GM19238 (cell line): ENCODE measurements around the gene SNX27.
A peak's percentile ranks its signal among the peaks of the same experiment; 100 is the strongest.
"Not testable (repeated sequence)": the region's sequence is repeated elsewhere in the genome, so short reads cannot be mapped to it uniquely, and the experiment has no call there.

ENCODE experiments used
- DNase-seq: peaks from one replicate; pipeline ENCODE4 v3.0.0; 2011; ENCODE audit warnings: low spot score; ENCODE audit not compliant: insufficient read length

Gene SNX27

GRCh38 chr1:151602550-151602949 lies 9.3 kb upstream of the SNX27 start:
- DNase-seq: not testable (repeated sequence)

- DNase-seq: no peak
These were observed 7.6 kb upstream of the SNX27 start for GRCh38 chr1:151604291-151604690.

- no peak for DNase-seq
These were observed 5.5 kb upstream of the SNX27 start for GRCh38 chr1:151606384-151606783.

- DNase-seq: no peak
These were observed 5.0 kb upstream of the SNX27 start for GRCh38 chr1:151606857-151607256.

DNA sequence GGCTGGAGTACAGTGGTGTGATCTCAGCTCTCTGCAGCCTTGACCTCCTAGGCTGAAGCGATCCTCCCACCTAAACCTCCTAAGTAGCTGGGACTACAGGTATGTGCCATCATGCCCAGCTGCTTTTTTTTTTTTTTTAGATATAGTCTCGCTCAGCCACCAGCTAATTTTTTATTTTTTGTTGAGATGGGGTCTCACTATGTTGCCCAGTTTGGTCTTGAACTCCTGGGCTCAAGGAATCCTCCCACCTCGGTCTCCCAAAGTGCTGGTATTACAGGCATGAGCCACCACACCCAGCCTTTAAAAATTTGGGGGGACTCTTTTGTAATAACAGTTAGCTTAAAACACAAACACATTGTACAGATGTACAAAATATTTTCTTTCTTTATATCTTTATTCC lies 1.7 kb upstream of the SNX27 start:
- no peak for DNase-seq

GRCh38 chr1:151611288-151611790 lies 511 bp upstream of the SNX27 start:
- no peak for DNase-seq

DNA sequence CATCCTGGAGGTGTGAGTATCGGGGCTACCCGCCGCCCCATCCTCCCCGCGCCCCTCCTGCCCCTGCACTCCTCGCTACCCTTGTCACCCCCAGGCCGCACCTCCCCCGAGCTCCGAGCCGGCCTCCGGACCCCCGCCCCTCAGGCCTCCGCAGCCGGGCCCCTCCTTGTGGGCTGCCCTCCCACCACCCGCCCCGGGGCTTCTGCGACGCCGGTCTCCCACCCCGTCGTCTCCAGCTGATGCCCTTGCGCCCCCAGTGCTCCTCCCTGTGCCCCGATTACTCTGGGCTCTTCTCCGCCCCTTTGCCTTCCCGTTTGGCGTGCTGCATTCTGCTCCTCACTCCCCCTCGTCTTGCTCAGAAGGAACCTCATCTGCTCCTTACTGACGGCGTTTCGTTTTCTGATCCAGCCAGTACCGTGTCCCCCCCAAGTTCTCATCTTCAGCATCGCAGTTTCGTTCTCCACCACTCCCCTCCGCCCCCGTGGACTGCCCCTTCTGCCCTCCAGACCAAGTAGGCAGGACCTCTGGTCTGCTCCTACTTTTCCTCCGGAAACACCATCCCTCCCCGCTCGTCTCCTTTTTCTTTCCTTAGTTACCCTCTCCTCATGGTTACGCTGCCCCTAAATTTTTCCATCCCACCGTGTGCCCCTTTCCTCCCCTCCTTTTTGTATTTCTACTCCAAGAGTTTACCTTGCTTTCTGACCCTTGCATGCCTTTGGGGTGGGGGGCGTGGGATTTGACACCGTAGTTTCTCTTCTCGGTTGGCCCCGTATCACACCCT lies 841 bp downstream of the SNX27 start:
- DNase-seq: peak; percentile 36

DNA sequence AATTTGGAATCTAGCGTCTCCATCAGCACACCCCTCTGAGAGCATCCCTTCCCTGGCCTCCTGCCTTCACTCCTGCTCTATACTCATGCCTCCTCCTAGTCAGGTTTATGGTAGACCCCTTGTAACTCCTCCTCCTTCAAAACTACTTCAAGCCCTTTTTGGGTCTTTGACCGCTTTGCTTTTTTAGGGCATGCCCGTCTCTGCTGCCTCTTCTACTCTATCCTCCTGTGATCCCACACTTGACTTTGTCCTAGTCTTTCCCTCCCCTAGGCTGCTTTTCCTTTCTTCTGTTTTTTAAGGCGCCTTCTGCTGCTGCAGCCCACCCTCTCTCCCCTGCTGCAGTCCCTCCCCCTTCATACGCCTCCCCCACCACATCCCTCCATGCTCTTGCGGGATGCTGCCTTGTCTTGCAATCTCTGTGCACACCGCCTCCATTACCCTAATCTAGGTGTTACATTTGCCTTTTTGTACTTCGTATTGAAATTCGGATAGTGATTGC lies 1.5 kb downstream of the SNX27 start:
- DNase-seq: no peak

GRCh38 chr1:151615711-151616504 lies 4.1 kb downstream of the SNX27 start:
- DNase-seq: no peak

DNA sequence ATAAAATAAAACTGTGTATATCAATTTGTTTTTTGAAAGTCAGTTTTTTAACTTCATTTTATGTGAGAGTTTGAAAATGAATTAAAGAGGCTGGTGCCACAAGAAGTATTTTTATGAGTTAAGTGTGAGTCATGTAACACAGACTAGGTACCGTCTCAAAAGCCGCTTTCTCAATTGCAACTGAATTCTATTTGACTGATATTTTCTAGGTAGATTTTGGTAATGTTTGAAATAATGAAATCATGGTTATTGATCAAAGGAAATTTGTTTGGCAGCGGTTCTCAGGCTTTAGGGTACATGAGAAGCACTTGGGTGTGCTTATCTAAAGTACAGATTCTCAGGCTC lies 4.6 kb downstream of the SNX27 start:
- DNase-seq: no peak

- no peak for DNase-seq
These were observed 6.2 kb downstream of the SNX27 start for GRCh38 chr1:151618003-151618402.

- no peak for DNase-seq
These were observed 6.6 kb downstream of the SNX27 start for GRCh38 chr1:151618470-151618869.

- not testable (repeated sequence) for DNase-seq
These were observed 7.1 kb downstream of the SNX27 start for GRCh38 chr1:151618996-151619395.

GRCh38 chr1:151619489-151620093 lies 7.7 kb downstream of the SNX27 start:
- no peak for DNase-seq

DNA sequence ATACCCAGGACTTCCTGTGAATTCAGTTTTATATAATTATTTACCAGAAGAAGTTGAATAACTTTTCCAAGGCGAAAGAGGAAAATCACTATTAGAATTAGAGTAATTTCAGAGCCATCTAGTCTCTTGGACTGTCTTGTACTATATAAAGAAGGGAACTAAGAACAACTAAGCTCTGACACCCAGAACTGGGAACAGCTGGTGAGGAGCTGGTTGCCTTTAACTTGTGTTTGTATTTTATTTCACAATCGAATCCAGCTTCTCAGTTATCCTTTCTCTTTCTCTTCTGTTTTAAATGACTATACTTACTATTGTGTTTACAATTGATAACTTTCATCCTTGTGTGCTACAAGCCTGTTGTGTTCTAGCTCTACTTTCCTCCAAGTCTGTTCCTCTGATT lies 8.4 kb downstream of the SNX27 start:
- DNase-seq: no peak

GRCh38 chr1:151621351-151621750 lies 9.5 kb downstream of the SNX27 start:
- no peak for DNase-seq

DNA sequence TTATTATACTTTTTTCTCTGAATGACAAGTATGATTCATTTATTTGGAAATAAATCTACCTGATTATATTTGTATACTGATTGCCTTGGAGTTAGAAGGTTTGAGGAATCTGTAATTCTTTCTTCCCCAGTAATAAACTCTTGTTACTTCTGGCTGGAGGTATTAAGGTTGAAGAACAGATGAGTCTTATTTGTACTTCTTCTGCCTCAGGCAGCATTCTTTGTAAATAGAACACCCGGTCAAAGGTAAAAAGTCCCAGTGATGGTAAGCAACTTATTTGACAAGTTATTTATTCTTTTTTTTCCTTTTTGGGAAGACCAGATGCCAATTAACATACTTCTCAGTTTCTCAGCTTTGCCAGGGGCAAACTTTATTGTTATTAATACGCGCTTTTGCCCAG lies 12.9 kb downstream of the SNX27 start:
- no peak for DNase-seq

GRCh38 chr1:151626740-151627334 lies 15.0 kb downstream of the SNX27 start:
- DNase-seq: no peak

- DNase-seq: no peak
These were observed 17.4 kb downstream of the SNX27 start for GRCh38 chr1:151629278-151629677.

GRCh38 chr1:151635479-151636072 lies 23.7 kb downstream of the SNX27 start:
- DNase-seq: peak; percentile 19

- DNase-seq: no peak
These were observed 26.4 kb downstream of the SNX27 start for GRCh38 chr1:151638074-151638775.
